Naive B cell (primary cell): ENCODE results near the gene CLDN6. TPM values are rescaled to one million over a fixed set of nuclear protein-coding genes. Genes with fewer than 3 reads are reported as not detected.

Source experiments
- ATAC-seq, 2 donors: fragments of 150-1000 bp; cut with Tn5 transposase; 2 replicates each; pipeline ENCODE4 v1.10.0; 2021; ENCODE audit warnings: low read depth in 2 of 2, mild to moderate bottlenecking in 2 of 2, moderate library complexity in 2 of 2
- DNase-seq: peaks from one replicate; pipeline ENCODE4 v3.0.0; 2022
- H3K27ac Mint-ChIP-seq, 6 donors: one replicate each; pipeline ENCODE4 v1.8.0; 2020 to 2022; ENCODE audit warnings: mild to moderate bottlenecking in 6 of 6, mixed read lengths in 6 of 6, moderate library complexity in 5 of 6, inconsistent platforms in 2 of 6
- H3K27me3 Mint-ChIP-seq, 3 donors: one replicate each; pipeline ENCODE4 v1.8.0; 2021 to 2022; ENCODE audit warnings: mixed read lengths in 3 of 3, mild to moderate bottlenecking in 1 of 3
- H3K36me3 Mint-ChIP-seq, 2 donors: one replicate each; pipeline ENCODE4 v1.8.0; 2020 to 2022; ENCODE audit warnings: mixed read lengths in 2 of 2, inconsistent platforms in 1 of 2, mild to moderate bottlenecking in 1 of 2
- H3K4me1 Mint-ChIP-seq, 3 donors: one replicate each; pipeline ENCODE4 v1.8.0; 2020 to 2022; ENCODE audit warnings: mixed read lengths in 3 of 3, inconsistent platforms in 1 of 3, mild to moderate bottlenecking in 1 of 3, moderate library complexity in 1 of 3
- H3K4me3 Mint-ChIP-seq, 8 donors: one replicate each; pipeline ENCODE4 v1.8.0; 2020 to 2022; ENCODE audit warnings: mild to moderate bottlenecking in 8 of 8, mixed read lengths in 8 of 8, moderate library complexity in 8 of 8, inconsistent platforms in 2 of 8
- H3K9me3 Mint-ChIP-seq, 7 donors: one replicate each; pipeline ENCODE4 v1.8.0; 2020 to 2022; ENCODE audit warnings: mixed read lengths in 7 of 7, mild to moderate bottlenecking in 5 of 7, inconsistent platforms in 2 of 7, moderate library complexity in 1 of 7
- polyA plus RNA-seq, 6 donors: library from polyadenylated mRNA; unstranded; fragments of 300-500 nt; fragmentation: Illumina TruSeq; gene quantifications; one replicate each; pipeline ENCODE4 v1.2.3, GENCODE V29; 2021; ENCODE audit warnings: low read depth in 6 of 6

The CLDN6 gene
- polyA plus RNA-seq, 6 donors from 2014 or later = not detected

DNA sequence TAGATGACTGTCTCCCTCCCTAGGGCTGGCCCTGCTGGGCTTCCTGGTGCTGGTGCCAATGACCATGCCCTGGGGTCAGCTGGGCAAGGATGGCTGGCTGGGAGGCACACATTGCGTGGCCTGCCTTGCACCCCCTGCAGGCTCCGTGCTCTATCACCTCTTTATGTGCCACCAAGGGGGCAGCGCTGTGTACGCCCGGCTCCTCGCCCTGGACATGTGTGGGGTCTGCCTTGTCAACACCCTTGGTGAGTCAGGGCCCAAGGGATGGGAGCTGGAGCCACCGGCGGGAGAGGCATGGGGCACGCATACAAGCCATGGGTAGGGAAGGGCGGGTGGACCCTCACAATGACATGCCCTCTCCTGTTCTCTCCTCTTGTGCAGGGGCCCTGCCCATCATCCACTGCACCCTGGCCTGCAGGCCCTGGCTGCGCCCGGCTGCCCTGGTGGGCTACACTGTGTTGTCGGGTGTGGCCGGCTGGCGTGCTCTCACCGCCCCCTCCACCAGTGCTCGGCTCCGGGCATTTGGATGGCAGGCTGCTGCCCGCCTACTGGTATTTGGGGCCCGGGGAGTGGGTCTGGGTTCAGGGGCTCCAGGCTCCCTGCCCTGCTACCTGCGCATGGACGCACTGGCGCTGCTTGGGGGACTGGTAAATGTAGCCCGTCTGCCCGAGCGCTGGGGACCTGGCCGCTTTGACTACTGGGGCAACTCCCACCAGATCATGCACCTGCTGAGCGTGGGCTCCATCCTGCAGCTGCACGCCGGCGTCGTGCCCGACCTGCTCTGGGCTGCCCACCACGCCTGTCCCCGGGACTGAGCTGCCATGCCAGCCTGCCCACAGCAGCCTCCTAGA, 46.6 kb downstream of the CLDN6 start:
- Mint-ChIP-seq H3K27me3 (peaks cover 7 to 31% (median 20%) of the 10 kb centered on the region in 3 donors), H3K27ac (no peak overlapping the region), H3K4me3 (peak overlapping the region in 6 of 8 donors; percentile 64 to 82 (median 78)), H3K36me3 (no peaks in the 10 kb centered on the region), H3K9me3 (no peaks in the 10 kb centered on the region), H3K4me1 (peaks cover 15 to 33% (median 20%) of the 10 kb centered on the region in 3 donors)
- DNase-seq = no peak
- no peak for ATAC-seq

DNA sequence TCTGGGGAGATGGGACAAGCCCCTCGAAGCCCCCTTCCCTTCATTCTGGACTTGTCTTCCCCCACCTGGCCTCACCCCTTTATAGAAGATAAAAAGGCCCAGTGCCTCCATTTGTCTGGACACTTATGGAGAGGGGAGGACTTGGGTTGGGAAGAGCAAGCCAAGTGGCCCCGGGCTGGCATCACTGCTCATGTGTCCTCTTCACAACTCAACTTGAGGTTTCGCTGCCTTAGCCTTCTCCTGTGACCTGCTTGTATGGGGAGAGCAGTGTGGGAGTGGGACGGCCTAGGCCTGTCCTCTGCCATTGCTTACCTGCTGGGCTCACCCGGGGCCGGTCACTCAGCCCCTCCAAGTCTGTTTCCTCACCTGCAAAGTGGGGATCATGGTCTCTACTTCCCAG, 47.4 kb downstream of the CLDN6 start:
- DNase-seq (no peak), ATAC-seq (no peak)
- Mint-ChIP-seq H3K27ac (no peak overlapping the region), H3K9me3 (no peaks in the 10 kb centered on the region), H3K4me3 (peak overlapping the region in 6 of 8 donors; percentile 64 to 82 (median 78)), H3K27me3 (peaks cover 7 to 31% (median 20%) of the 10 kb centered on the region in 3 donors), H3K36me3 (no peaks in the 10 kb centered on the region), H3K4me1 (peaks cover 15 to 34% (median 22%) of the 10 kb centered on the region in 3 donors)

DNA sequence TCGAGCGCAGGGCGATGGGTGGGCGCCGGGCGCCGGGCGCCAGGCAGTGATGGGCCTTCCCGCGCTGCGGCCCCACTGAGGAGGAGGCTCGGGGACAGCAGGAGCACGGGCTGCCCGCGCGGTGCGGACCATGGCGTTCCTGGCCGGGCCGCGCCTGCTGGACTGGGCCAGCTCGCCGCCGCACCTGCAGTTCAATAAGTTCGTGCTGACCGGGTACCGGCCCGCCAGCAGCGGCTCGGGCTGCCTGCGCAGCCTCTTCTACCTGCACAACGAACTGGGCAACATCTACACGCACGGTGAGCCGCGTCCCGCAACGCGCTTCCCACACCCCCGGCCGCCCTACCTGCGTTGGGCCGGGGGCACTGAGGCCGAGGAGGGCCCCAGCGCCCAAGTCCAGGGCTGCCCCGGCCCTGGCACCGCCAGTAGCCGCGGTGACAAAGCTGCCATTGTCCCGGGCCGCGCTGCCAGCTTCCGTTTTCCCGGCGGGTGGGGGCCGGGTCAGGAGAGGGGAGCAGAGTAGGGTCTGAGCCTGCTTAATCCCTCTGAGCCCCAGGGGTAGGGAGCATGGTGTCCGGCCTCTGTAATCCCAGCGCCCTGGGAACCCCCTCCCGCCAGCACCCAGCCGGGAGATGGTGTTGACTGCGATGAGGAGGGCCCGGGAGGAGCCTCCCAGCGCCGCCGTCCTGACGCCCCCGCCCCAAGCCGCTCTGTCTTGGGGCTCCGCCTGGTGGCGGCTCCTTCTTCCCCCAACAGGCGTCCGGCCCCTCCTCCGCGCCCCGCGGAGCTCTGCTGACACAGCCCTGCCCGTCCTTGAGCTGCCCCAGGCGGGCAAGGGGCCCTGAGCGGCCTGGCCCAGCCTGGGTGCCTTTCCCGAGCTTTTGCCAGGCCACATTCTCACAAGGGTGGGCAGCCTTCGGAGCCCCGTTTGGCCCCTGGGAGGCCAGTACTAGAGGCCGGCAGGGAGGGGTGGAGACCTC, 48.1 kb downstream of the CLDN6 start:
- ATAC-seq = peak; percentile 49 to 54
- peak; percentile 55 for DNase-seq
- Mint-ChIP-seq H3K9me3 (no peaks in the 10 kb centered on the region), H3K4me3 (peak overlapping the region; percentile 55 to 82 (median 74)), H3K36me3 (no peaks in the 10 kb centered on the region), H3K27ac (no peak overlapping the region), H3K27me3 (peaks cover 7 to 31% (median 20%) of the 10 kb centered on the region in 3 donors), H3K4me1 (peaks cover 19 to 40% (median 27%) of the 10 kb centered on the region in 3 donors)

DNA sequence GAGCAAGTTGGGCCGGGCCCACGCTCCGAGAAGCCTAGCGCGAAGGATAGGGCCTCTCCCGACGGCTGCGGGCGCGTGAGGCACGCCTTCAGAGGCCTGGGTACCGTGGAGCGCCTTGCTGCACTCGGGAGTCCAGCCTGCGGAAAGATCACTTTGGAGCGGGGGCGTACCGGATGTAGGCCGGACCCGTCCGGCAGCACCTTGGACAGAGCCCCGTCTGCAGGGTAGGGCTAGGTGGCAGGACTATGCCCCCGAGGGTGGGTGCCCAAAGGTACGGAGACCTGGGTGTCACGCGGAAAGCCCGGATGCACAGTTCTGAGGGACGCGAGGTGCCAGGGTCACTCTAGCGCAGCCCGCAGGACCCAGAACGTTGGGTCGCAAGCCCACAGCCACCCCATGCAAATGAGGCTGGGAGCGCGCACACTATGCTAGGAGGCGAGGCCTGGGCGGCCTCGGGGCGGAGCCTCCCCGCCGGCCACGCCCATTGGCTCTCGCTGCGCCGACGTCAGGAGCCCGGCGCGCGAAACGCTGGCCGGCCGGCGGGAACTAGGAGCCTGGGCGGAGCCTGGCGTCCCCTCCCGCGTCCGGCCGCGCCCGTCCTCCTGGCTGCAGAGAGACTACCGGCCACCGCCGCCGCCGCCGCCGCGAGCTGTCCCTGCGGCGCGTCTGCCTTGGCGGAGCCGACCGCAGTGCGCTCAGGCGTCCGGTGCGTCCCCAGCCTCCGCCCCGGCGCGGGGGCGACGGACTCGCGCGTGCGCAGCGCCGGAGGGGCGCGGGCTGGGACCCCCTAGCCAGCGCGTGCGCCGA, 49.0 kb downstream of the CLDN6 start, which contains the start of gene PAQR4:
PAQR4 (plus strand) TSS at position 611 of the 807 bp plus-strand sequence. CDS start 327 bp downstream, outside the sequence.
- Mint-ChIP-seq H3K36me3 (no peaks in the 10 kb centered on the region), H3K27ac (peak within 1 kb of the TSS in 2 of 6 donors; percentile 65 to 83), H3K9me3 (no peaks in the 10 kb centered on the region), H3K27me3 (peaks cover 7 to 36% (median 20%) of the 10 kb centered on the region in 3 donors), H3K4me3 (peak within 1 kb of the TSS; percentile 75 to 88 (median 82)), H3K4me1 (peaks cover 25 to 44% (median 29%) of the 10 kb centered on the region in 3 donors)
- DNase-seq = peak; percentile 84
- peak; percentile 77 for ATAC-seq

DNA sequence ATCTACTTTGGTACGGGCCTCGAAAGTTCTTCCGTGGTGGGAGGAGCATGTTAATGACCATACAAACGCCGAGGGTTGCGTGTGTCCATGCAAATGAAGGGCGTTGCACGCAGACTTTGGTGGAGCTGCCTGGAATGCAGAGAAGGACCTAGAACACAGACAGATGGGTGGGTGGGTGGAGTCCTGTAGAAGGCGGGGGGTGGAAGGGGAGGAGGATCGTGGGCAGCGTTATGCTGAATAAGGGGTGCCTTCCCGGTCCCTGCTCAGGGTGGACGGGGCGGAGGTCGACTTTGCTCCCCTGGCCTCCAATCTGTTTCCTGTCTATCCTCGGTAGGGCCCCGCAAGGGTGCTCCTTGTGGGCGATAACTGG, 49.6 kb downstream of the CLDN6 start:
- ATAC-seq (no peak), DNase-seq (no peak)
- Mint-ChIP-seq H3K4me3 (peak overlapping the region; percentile 75 to 88 (median 80)), H3K36me3 (no peaks in the 10 kb centered on the region), H3K27me3 (peaks cover 7 to 37% (median 20%) of the 10 kb centered on the region in 3 donors), H3K9me3 (no peaks in the 10 kb centered on the region), H3K4me1 (peaks cover 29 to 50% (median 31%) of the 10 kb centered on the region in 3 donors), H3K27ac (peak overlapping the region in 2 of 6 donors; percentile 50 to 83)

DNA sequence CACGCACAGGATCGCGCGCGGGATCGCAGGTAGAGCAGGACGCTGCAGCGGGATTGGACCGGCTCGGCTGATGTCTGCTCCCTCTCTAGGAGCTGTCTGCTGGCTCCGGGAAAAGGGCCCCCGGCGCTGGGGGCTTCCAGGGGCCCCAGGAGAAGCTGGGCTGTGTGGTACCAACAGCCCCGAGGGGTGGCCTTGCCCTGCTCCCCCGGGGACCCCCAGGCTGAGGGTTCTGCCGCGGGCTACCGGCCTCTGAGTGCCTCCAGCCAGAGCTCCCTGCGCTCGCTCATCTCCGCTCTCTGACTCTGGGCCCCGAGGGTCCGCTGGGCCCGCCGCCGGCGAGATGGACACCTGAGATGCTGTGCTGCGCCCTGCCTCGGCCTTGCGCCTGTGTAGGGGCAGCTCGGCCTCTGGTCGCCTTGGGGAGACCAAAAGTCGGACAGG, 50.2 kb downstream of the CLDN6 start:
- Mint-ChIP-seq H3K27me3 (peaks cover 7 to 37% (median 19%) of the 10 kb centered on the region in 3 donors), H3K36me3 (no peaks in the 10 kb centered on the region), H3K9me3 (no peaks in the 10 kb centered on the region), H3K4me3 (peak overlapping the region; percentile 44 to 88 (median 80)), H3K4me1 (peaks cover 29 to 56% (median 31%) of the 10 kb centered on the region in 3 donors), H3K27ac (no peak overlapping the region)
- ATAC-seq (no peak), DNase-seq (no peak)

DNA sequence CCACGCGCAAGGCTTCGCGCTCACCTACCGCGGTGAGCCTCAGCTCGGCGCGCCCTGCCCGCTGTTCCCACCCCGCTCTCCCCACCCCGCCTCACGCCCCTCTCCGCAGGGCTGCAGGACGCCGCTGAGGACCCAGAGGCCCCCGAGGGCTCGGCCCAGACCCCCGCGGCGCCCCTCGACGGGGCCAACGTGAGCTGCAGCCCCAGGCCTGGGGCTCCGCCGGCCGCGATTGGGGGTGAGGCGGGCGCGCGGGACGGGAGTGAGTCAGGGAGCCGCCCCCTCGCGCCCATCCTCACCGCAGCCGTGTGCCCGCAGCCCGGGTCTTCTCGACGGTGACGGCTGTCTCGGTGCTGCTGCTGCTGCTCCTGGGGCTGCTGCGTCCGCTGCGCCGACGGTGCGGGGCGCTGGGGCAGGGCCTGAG, 50.8 kb downstream of the CLDN6 start:
- Mint-ChIP-seq H3K4me1 (peaks cover 30 to 52% (median 31%) of the 10 kb centered on the region in 3 donors), H3K27ac (no peak overlapping the region), H3K27me3 (peaks cover 7 to 32% (median 14%) of the 10 kb centered on the region in 3 donors), H3K9me3 (no peaks in the 10 kb centered on the region), H3K4me3 (peak overlapping the region in 2 of 8 donors; percentile 24 to 75), H3K36me3 (no peaks in the 10 kb centered on the region)
- ATAC-seq (no peak), DNase-seq (no peak)

DNA sequence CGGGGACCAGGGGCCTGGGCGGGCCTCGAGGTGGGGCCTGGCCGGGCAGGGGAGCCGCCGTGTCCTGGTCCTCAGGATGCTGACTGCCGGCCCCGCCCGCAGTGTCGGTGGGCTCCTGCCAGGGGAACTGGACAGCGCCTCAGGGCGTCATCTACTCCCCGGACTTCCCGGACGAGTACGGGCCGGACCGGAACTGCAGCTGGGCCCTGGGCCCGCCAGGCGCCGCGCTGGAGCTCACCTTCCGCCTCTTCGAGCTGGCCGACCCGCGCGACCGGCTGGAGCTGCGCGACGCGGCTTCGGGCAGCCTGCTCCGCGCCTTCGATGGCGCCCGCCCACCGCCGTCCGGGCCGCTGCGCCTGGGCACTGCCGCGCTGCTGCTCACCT, 51.2 kb downstream of the CLDN6 start:
- Mint-ChIP-seq H3K4me3 (no peak overlapping the region), H3K27me3 (peaks cover 8 to 27% (median 10%) of the 10 kb centered on the region in 3 donors), H3K27ac (no peak overlapping the region), H3K36me3 (no peaks in the 10 kb centered on the region), H3K4me1 (peaks cover 28 to 50% (median 34%) of the 10 kb centered on the region in 3 donors), H3K9me3 (no peaks in the 10 kb centered on the region)
- DNase-seq = no peak
- ATAC-seq = no peak

DNA sequence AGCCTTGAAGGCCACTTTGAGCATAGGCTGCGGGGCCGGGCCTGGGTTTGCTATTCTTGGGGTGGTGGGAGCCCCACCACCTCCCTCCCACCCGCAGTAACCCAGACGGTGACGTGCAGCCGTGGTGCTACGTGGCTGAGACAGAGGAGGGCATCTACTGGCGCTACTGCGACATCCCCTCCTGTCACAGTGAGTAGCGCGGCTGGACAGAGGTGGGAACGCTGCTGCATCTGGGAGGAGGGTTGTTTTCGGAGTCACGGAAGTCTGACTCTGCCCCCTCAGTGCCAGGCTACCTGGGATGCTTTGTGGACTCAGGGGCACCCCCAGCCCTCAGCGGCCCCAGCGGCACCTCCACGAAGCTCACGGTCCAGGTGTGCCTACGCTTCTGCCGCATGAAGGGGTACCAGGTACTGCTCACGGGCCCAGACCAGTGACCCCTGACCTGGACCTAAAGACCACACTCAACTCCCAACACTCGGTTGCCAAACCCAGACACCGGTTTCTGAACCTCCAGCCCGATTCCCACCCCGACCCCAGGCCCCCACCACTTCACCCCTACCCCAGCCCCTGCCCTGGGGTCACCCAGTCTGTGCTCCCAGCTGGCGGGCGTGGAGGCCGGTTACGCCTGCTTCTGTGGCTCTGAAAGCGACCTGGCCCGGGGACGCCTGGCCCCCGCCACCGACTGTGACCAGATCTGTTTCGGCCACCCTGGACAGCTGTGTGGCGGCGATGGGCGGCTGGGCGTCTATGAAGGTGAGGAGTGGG, 51.8 kb downstream of the CLDN6 start:
- Mint-ChIP-seq H3K36me3 (no peaks in the 10 kb centered on the region), H3K4me1 (peaks cover 31 to 53% (median 36%) of the 10 kb centered on the region in 3 donors), H3K9me3 (no peaks in the 10 kb centered on the region), H3K27me3 (peaks cover 5 to 26% (median 10%) of the 10 kb centered on the region in 3 donors), H3K27ac (no peak overlapping the region), H3K4me3 (peak overlapping the region in 4 of 8 donors; percentile 83 to 92 (median 88))
- ATAC-seq (no peak), DNase-seq (no peak)
